IPS DF 6.9 (cell line): ENCODE measurements around the gene PRKAR1B.

ENCODE experiments used
- DNase-seq: peaks from one replicate; pipeline ENCODE4 v3.0.0-alpha.2; 2013; ENCODE audit warnings: low read depth, low spot score
- H3K27ac ChIP-seq: one replicate; pipeline ENCODE4 v1.5.1; 2013; ENCODE audit warnings: low read length, control low read depth
- H3K27me3 ChIP-seq: 2 replicates; pipeline ENCODE4 v1.6.1; 2013; ENCODE audit warnings: mild to moderate bottlenecking, low read length; ENCODE audit not compliant: control insufficient read depth, insufficient read depth
- H3K36me3 ChIP-seq: 2 replicates; pipeline ENCODE4 v1.6.1; 2013; ENCODE audit warnings: low read length; ENCODE audit not compliant: control insufficient read depth, insufficient read depth
- H3K4me1 ChIP-seq: 2 replicates; pipeline ENCODE4 v1.6.1; 2013; ENCODE audit warnings: low read length; ENCODE audit not compliant: control insufficient read depth, insufficient read depth
- H3K4me3 ChIP-seq: 2 replicates; pipeline ENCODE4 v1.5.1; 2013; ENCODE audit warnings: mild to moderate bottlenecking, low read length
- H3K9me3 ChIP-seq: 2 replicates; pipeline ENCODE4 v1.6.1; 2013; ENCODE audit warnings: low read length, inconsistent platforms; ENCODE audit not compliant: control insufficient read depth, insufficient read depth
- WGBS: extraction: QIAGEN DNeasy Blood & Tissue Kit; methylation state at CpG from one replicate; pipeline ENCODE4 v1.1.7; 2013; ENCODE audit warnings: mixed read lengths, missing lambda C conversion rate; ENCODE audit not compliant: insufficient read length, insufficient coverage; 5-methylcytosine and 5-hydroxymethylcytosine counted together

Gene PRKAR1B

GRCh38 chr7:585229-585711 is 141.8 kb downstream of the PRKAR1B start:
- H3K36me3 ChIP-seq: peaks cover 16% of the 10 kb centered on the region
- WGBS: no CpG with 5 or more reads among the region's 18 CpGs
- H3K27me3 ChIP-seq: no peaks in the 10 kb centered on the region
- no peak for DNase-seq
- no peaks in the 10 kb centered on the region for H3K9me3 ChIP-seq
- H3K27ac ChIP-seq: no peak overlapping the region
- H3K4me3 ChIP-seq: no peak overlapping the region
- H3K4me1 ChIP-seq: no peaks in the 10 kb centered on the region

DNA sequence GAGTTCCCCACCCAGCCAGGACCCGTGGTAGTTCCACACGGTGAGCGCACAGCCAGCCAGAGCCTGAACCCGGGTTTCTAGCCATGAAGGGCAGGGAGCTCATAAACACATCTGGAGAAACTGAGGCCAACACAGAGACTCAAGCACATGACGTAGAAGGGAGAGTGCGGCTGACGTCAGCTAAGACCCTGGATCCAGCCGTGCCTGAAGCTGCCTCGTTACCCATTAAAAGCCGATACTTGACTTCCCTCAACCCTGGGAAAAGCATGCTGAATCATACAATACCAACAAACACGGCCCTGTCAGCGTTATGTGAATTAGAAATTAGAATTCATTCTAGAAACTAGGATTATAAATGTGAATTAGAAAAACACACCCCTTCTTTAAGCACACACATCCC is 142.3 kb downstream of the PRKAR1B start:
- no peaks in the 10 kb centered on the region for H3K9me3 ChIP-seq
- H3K27me3 ChIP-seq: no peaks in the 10 kb centered on the region
- DNase-seq: no peak
- peaks cover 14% of the 10 kb centered on the region for H3K36me3 ChIP-seq
- H3K4me3 ChIP-seq: no peak overlapping the region
- no CpG with 5 or more reads among the region's 12 CpGs for WGBS
- H3K27ac ChIP-seq: no peak overlapping the region
- H3K4me1 ChIP-seq: no peaks in the 10 kb centered on the region

DNA sequence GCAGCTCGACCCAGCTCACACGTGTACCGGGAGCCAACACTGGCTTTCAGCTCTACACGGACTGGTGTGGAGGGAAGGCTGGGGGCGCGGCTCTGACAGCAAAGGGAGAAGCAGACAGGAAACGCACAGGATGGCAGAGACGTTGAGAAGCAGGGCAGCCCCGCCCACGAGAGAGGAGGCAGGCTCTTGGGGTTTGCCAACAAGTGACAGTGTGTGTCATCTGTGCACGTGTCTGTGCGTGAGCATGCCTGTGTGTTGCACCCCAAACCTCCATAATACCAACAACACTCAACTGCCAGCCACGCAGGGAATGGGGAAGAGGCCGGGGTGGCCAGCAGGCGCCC is 143.0 kb downstream of the PRKAR1B start:
- Histone ChIP-seq H3K36me3 (peaks cover 17% of the 10 kb centered on the region), H3K27ac (no peak overlapping the region), H3K4me1 (no peaks in the 10 kb centered on the region), H3K4me3 (no peak overlapping the region), H3K27me3 (no peaks in the 10 kb centered on the region), H3K9me3 (no peaks in the 10 kb centered on the region)
- WGBS: no CpG with 5 or more reads among the region's 15 CpGs
- DNase-seq: no peak

- Histone ChIP-seq H3K9me3 (no peaks in the 10 kb centered on the region), H3K4me3 (no peak overlapping the region), H3K4me1 (no peaks in the 10 kb centered on the region), H3K36me3 (peaks cover 17% of the 10 kb centered on the region), H3K27me3 (no peaks in the 10 kb centered on the region), H3K27ac (no peak overlapping the region)
- no CpG with 5 or more reads among the region's 30 CpGs for WGBS
- DNase-seq: no peak
Measured at GRCh38 chr7:583410-584121, 143.5 kb downstream of the PRKAR1B start.

DNA sequence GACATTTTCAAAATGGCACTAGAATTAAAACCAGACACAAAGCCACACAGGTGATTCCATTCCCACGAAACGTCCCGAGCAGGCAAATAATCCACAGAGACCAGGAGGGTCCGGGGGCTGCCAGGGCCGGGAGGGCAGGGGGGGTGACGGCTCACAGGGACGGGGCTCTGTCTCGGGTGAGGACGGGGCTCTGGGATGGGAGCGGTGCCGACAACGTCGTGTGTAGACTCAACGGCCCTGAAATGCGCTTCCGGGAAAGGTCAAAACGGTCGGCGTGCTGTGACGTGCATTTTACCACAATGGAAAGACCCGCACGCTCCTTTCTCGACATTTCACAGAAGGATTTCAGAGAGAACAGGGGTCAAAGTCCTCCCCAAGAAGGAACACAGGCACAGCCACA is 144.2 kb downstream of the PRKAR1B start:
- no peak overlapping the region for H3K27ac ChIP-seq
- H3K4me1 ChIP-seq: no peaks in the 10 kb centered on the region
- no peaks in the 10 kb centered on the region for H3K27me3 ChIP-seq
- H3K9me3 ChIP-seq: no peaks in the 10 kb centered on the region
- H3K4me3 ChIP-seq: no peak overlapping the region
- WGBS: no CpG with 5 or more reads among the region's 23 CpGs
- peaks cover 21% of the 10 kb centered on the region for H3K36me3 ChIP-seq
- DNase-seq: no peak

GRCh38 chr7:582081-582835 is 144.8 kb downstream of the PRKAR1B start:
- no peak overlapping the region for H3K4me3 ChIP-seq
- no peak for DNase-seq
- WGBS: no CpG with 5 or more reads among the region's 43 CpGs
- no peaks in the 10 kb centered on the region for H3K4me1 ChIP-seq
- H3K27me3 ChIP-seq: no peaks in the 10 kb centered on the region
- H3K27ac ChIP-seq: no peak overlapping the region
- peaks cover 21% of the 10 kb centered on the region for H3K36me3 ChIP-seq
- H3K9me3 ChIP-seq: no peaks in the 10 kb centered on the region

- Histone ChIP-seq H3K27me3 (no peaks in the 10 kb centered on the region), H3K27ac (no peak overlapping the region), H3K4me1 (no peaks in the 10 kb centered on the region; the same call in 1 of the 2 replicates), H3K4me3 (no peak overlapping the region), H3K9me3 (no peaks in the 10 kb centered on the region), H3K36me3 (peaks cover 18% of the 10 kb centered on the region)
- DNase-seq: no peak
- WGBS: no CpG with 5 or more reads among the region's 16 CpGs
Measured at GRCh38 chr7:578386-578785, 148.7 kb downstream of the PRKAR1B start.

DNA sequence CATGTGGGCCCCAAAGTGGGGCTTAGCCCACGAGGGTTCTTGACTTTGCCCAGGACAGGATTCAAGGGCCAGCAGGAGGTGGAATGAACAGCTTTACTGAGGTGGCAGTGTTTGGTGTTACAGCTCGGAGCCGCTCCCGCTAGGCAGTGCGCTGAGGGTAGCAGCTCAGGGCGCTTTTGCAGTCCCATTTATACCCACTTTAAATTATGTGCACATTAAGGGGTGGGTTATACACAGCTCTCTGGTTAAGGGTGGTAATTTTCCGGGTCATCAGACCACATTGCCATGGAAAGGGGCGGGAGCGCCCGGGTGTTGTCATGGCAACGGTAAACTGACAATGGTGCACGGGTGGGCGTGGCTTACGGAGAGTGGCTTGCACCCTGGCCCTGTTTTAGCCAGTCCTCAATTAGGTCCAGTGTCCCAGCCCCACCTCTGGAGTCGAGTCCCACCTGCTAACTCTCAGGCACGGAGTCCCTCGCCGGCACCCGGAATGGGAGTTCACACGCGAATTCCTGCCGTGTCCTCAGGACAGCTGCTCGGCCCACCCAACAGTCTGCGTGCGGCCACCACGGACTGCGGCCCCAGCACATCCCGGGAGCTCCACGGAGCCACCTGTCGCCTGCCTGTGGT is 149.2 kb downstream of the PRKAR1B start:
- DNase-seq: no peak

DNA sequence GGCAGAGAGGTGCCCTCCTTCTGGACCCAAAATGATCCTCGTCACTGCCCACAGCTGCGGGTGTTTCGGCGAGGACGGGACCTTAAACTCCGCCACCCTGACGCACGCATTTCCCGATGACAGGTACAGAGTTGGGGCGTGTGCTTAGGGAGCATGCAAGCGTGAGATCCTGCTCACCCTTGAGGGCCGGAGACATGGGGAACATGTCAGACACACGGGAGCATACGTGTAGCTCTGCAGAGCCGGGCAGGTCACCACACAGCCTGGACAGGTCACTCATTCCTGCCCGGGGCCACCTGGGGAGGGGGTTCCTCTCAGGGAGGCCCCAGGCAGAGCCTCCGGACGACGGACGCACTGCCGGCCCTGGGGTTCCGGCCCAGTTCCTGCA is 149.8 kb downstream of the PRKAR1B start:
- Histone ChIP-seq H3K36me3 (peaks cover 14% of the 10 kb centered on the region; the same call in 1 of the 2 replicates), H3K4me3 (no peak overlapping the region), H3K9me3 (no peaks in the 10 kb centered on the region), H3K27me3 (no peaks in the 10 kb centered on the region), H3K4me1 (peaks cover 1% of the 10 kb centered on the region; the same call in 1 of the 2 replicates), H3K27ac (no peak overlapping the region)
- DNase-seq: no peak
- no CpG with 5 or more reads among the region's 22 CpGs for WGBS

More for the DNA sequence above, 149.2 kb downstream of the PRKAR1B start:
- Histone ChIP-seq H3K9me3 (no peaks in the 10 kb centered on the region), H3K4me3 (no peak overlapping the region), H3K27ac (no peak overlapping the region), H3K36me3 (peaks cover 14% of the 10 kb centered on the region; the same call in 1 of the 2 replicates), H3K27me3 (no peaks in the 10 kb centered on the region), H3K4me1 (no peaks in the 10 kb centered on the region; the same call in 1 of the 2 replicates)
- no CpG with 5 or more reads among the region's 30 CpGs for WGBS

- H3K36me3 ChIP-seq: peaks cover 10% of the 10 kb centered on the region; the same call in 1 of the 2 replicates
- no peak for DNase-seq
- no peaks in the 10 kb centered on the region for H3K9me3 ChIP-seq
- no peak overlapping the region for H3K27ac ChIP-seq
- H3K4me1 ChIP-seq: peaks cover 1% of the 10 kb centered on the region; the same call in 1 of the 2 replicates
- H3K4me3 ChIP-seq: no peak overlapping the region
- WGBS: no CpG with 5 or more reads among the region's 37 CpGs
- no peaks in the 10 kb centered on the region for H3K27me3 ChIP-seq
Measured at GRCh38 chr7:576524-577277, 150.4 kb downstream of the PRKAR1B start.
